Neuronal stem cell (in vitro differentiated cells): ENCODE results near the gene ARMC5.
A peak's percentile ranks its signal among the peaks of the same experiment; 100 is the strongest.

Source experiments
- DNase-seq: peaks from one replicate; pipeline ENCODE4 v3.0.0-alpha.2; 2013; ENCODE audit warnings: low spot score
- H2AFZ ChIP-seq: one replicate; pipeline ENCODE4 v1.6.1; 2013; ENCODE audit warnings: mild to moderate bottlenecking, low read length, inconsistent platforms
- H2AK5ac ChIP-seq: 2 replicates; pipeline ENCODE4 v1.6.1; 2013; ENCODE audit warnings: low read depth, mild to moderate bottlenecking, inconsistent platforms, low read length, moderate library complexity, mixed read lengths
- H2BK120ac ChIP-seq: 2 replicates; pipeline ENCODE4 v1.6.1; 2013; ENCODE audit warnings: low read depth, mild to moderate bottlenecking, inconsistent platforms, low read length, moderate library complexity, mixed read lengths
- H2BK12ac ChIP-seq: one replicate; pipeline ENCODE4 v1.6.1; 2013; ENCODE audit warnings: low read length, inconsistent platforms
- H2BK15ac ChIP-seq: 2 replicates; pipeline ENCODE4 v1.6.1; 2013; ENCODE audit warnings: mild to moderate bottlenecking, low read length, inconsistent platforms, mixed read lengths
- H2BK5ac ChIP-seq: one replicate; pipeline ENCODE4 v1.6.1; 2013; ENCODE audit warnings: inconsistent platforms, mild to moderate bottlenecking, low read length, moderate library complexity
- H3K14ac ChIP-seq: one replicate; pipeline ENCODE4 v1.6.1; 2013; ENCODE audit warnings: low read length, inconsistent platforms
- H3K18ac ChIP-seq: 2 replicates; pipeline ENCODE4 v1.6.1; 2013; ENCODE audit warnings: low read length, inconsistent platforms
- H3K23ac ChIP-seq: 2 replicates; pipeline ENCODE4 v1.6.1; 2013; ENCODE audit warnings: low read depth, mild to moderate bottlenecking, mixed read lengths, low read length, inconsistent platforms; ENCODE audit not compliant: poor library complexity
- H3K27ac ChIP-seq: replicated peaks from 3 replicates; pipeline ENCODE4 v1.5.1; 2013; ENCODE audit warnings: low read length, inconsistent platforms
- H3K27me3 ChIP-seq, 3 experiments: 2 replicates each; pipeline ENCODE4 v1.6.1; 2013; ENCODE audit warnings: low read length in 3 of 3, mild to moderate bottlenecking in 2 of 3, inconsistent platforms in 1 of 3, low read depth in 1 of 3, mixed read lengths in 1 of 3, moderate library complexity in 1 of 3; ENCODE audit not compliant: control insufficient read depth in 3 of 3, insufficient read depth in 3 of 3
- H3K36me3 ChIP-seq, 2 donors: replicated peaks in 1 of 2; 2 replicates each; pipeline ENCODE4 v1.6.1; 2013; ENCODE audit warnings: low read length in 2 of 2; ENCODE audit not compliant: control insufficient read depth in 2 of 2, insufficient read depth in 2 of 2
- H3K4ac ChIP-seq: 2 replicates; pipeline ENCODE4 v1.6.1; 2013; ENCODE audit warnings: inconsistent platforms, mild to moderate bottlenecking, low read length, moderate library complexity
- H3K4me1 ChIP-seq, 2 donors: 1 replicate in 1 of 2; 2 replicates in 1 of 2; pipeline ENCODE4 v1.6.1; 2013; ENCODE audit warnings: low read length in 2 of 2, low read depth in 1 of 2; ENCODE audit not compliant: control insufficient read depth in 2 of 2, insufficient read depth in 1 of 2
- H3K4me2 ChIP-seq: one replicate; pipeline ENCODE4 v1.6.1; 2013; ENCODE audit warnings: mild to moderate bottlenecking, low read length, inconsistent platforms; ENCODE audit not compliant: insufficient read depth, poor library complexity, severe bottlenecking
- H3K4me3 ChIP-seq, 2 donors: 2 replicates each; pipeline ENCODE4 v1.5.1; 2013; ENCODE audit warnings: low read length in 2 of 2, mild to moderate bottlenecking in 2 of 2, inconsistent platforms in 1 of 2, moderate library complexity in 1 of 2
- H3K79me1 ChIP-seq: one replicate; pipeline ENCODE4 v1.6.1; 2013; ENCODE audit warnings: low read depth, mild to moderate bottlenecking, inconsistent platforms, low read length, moderate library complexity
- H3K9ac ChIP-seq: one replicate; pipeline ENCODE4 v1.6.1; 2013; ENCODE audit warnings: mild to moderate bottlenecking, low read depth, low read length, inconsistent platforms; ENCODE audit not compliant: poor library complexity
- H3K9me3 ChIP-seq, 2 donors: replicated peaks in 1 of 2; 2 replicates each; pipeline versions ENCODE3 to v1.6.1; 2013; ENCODE audit warnings: low read length in 2 of 2, mild to moderate bottlenecking in 2 of 2, inconsistent platforms in 1 of 2, low read depth in 1 of 2, mixed read lengths in 1 of 2, moderate library complexity in 1 of 2; ENCODE audit not compliant: control insufficient read depth in 2 of 2, insufficient read depth in 1 of 2
- H4K8ac ChIP-seq: one replicate; pipeline ENCODE4 v1.6.1; 2013; ENCODE audit warnings: low read depth, mild to moderate bottlenecking, inconsistent platforms, low read length, moderate library complexity
- H4K91ac ChIP-seq: one replicate; pipeline ENCODE4 v1.6.1; 2013; ENCODE audit warnings: low read length, low read depth, mild to moderate bottlenecking, inconsistent platforms; ENCODE audit not compliant: poor library complexity
- WGBS, 2 donors: extraction: QIAGEN DNeasy Blood & Tissue Kit; methylation state at CpG; one replicate each; pipeline ENCODE4 v1.1.7; 2013; ENCODE audit warnings: missing lambda C conversion rate in 2 of 2, mixed read lengths in 1 of 2; ENCODE audit not compliant: insufficient read length in 2 of 2, insufficient replicate concordance in 1 of 2; ENCODE audit errors: extremely low coverage in 2 of 2; 5-methylcytosine and 5-hydroxymethylcytosine counted together

ARMC5 gene

DNA sequence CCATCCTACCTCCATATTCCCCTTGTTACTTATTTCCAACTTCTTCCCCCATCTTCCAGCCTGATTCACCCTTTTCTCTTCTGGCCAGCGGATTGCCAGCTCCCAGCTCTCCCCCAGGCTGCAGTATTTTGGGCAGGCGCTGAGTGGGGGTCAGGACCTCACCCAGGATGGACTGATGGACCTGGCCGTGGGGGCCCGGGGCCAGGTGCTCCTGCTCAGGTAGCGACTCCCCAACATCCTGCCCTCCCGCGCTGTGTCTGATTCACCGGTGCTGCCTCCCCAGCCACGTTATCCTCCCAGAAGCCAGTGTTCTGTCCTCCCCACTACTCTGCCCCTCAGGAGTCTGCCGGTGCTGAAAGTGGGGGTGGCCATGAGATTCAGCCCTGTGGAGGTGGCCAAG is 46.6 kb upstream of the ARMC5 start:
- Histone ChIP-seq H3K18ac (peak overlapping the region; percentile 38), H2AK5ac (peak overlapping the region; percentile 88), H2BK12ac (no peak overlapping the region), H2AFZ (no peak overlapping the region), H3K4me3 (no peak overlapping the region), H3K27me3 (peaks cover 0 to 17% (median 0%) of the 10 kb centered on the region in 3 experiments), H3K9ac (no peak overlapping the region), H3K4me1 (peaks cover 1 to 4% of the 10 kb centered on the region in 2 donors), H3K14ac (no peak overlapping the region), H4K91ac (no peak overlapping the region), H2BK120ac (no peak overlapping the region), H3K9me3 (no peaks in the 10 kb centered on the region), H3K79me1 (peaks cover 1% of the 10 kb centered on the region), H2BK5ac (no peak overlapping the region), H3K36me3 (no peaks in the 10 kb centered on the region), H3K27ac (no peak overlapping the region), H3K4ac (no peak overlapping the region), H4K8ac (no peak overlapping the region), H3K23ac (no peak overlapping the region), H2BK15ac (no peak overlapping the region), H3K4me2 (no peak overlapping the region)
- WGBS, 2 donors, result no CpG with 5 or more reads among the region's 10 CpGs
- DNase-seq, result no peak

DNA sequence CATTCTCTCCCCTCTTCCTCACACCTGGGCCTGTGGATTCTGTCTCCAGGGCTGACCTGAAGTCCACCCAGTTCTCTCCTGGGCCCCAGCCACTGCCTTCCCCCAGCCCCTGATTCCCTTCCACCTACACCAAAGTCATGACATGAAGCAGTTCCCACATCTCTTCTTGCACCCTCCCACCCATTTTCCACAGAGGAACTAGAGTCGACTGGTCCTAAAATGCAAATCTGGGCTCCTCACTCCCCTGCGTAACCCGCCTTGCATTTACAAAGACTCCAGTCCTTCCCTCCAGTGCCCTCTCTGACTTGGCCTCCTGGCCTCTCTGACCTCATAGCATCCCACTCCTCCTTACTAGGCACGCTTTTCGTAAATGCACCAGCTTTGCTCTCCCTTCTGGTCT is 45.9 kb upstream of the ARMC5 start:
- no peak for DNase-seq
- Histone ChIP-seq H3K14ac (no peak overlapping the region), H4K8ac (no peak overlapping the region), H3K23ac (no peak overlapping the region), H2BK120ac (no peak overlapping the region), H3K36me3 (no peaks in the 10 kb centered on the region), H3K18ac (peak overlapping the region; percentile 52), H2AFZ (no peak overlapping the region), H2BK15ac (no peak overlapping the region), H3K9ac (no peak overlapping the region), H3K9me3 (no peaks in the 10 kb centered on the region), H3K4ac (peak overlapping the region; percentile 26), H3K27me3 (peaks cover 0 to 17% (median 0%) of the 10 kb centered on the region in 3 experiments), H3K4me3 (peak overlapping the region in 1 of 2 donors; percentile 23), H2AK5ac (no peak overlapping the region), H3K27ac (no peak overlapping the region), H3K79me1 (peaks cover 1% of the 10 kb centered on the region), H2BK5ac (no peak overlapping the region), H2BK12ac (no peak overlapping the region), H4K91ac (no peak overlapping the region), H3K4me2 (no peak overlapping the region), H3K4me1 (peaks cover 1 to 4% of the 10 kb centered on the region in 2 donors)
- WGBS, 2 donors, result no CpG with 5 or more reads among the region's 5 CpGs

DNA sequence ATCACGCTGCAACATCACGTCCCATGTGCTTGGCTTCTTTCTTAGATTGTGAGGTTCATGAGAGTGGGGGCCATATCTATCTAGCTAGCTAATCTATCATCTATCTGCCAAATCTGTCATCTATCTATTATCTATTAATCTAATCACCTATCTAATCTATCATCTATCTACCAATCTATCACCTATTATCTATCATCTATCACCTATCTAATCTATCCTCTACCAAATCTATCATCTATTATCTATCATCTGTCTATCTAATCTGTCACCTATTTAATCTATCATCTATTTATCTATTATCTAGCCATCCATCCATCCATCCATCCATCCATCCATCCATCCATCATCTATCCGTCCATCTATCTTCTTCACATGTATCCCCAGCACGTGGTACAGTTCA is 45.4 kb upstream of the ARMC5 start:
- H2BK5ac ChIP-seq, result no peak overlapping the region
- no peak overlapping the region for H3K14ac ChIP-seq
- no peak overlapping the region for H2BK12ac ChIP-seq
- no peaks in the 10 kb centered on the region for H3K36me3 ChIP-seq
- H2AFZ ChIP-seq, result no peak overlapping the region
- H2AK5ac ChIP-seq, result no peak overlapping the region
- H2BK120ac ChIP-seq, result no peak overlapping the region
- no peak overlapping the region for H3K18ac ChIP-seq
- H3K9me3 ChIP-seq, result no peaks in the 10 kb centered on the region
- DNase-seq, result no peak
- no peak overlapping the region for H4K8ac ChIP-seq
- no peak overlapping the region for H4K91ac ChIP-seq
- no peak overlapping the region for H2BK15ac ChIP-seq
- no peak overlapping the region for H3K9ac ChIP-seq
- peaks cover 1 to 4% of the 10 kb centered on the region in 2 donors for H3K4me1 ChIP-seq
- no peak overlapping the region for H3K4me2 ChIP-seq
- H3K23ac ChIP-seq, result no peak overlapping the region
- peaks cover 0 to 17% (median 0%) of the 10 kb centered on the region in 3 experiments for H3K27me3 ChIP-seq
- no CpG with 5 or more reads among the region's 4 CpGs for WGBS, 2 donors
- H3K4ac ChIP-seq, result no peak overlapping the region
- H3K79me1 ChIP-seq, result peaks cover 1% of the 10 kb centered on the region
- no peak overlapping the region for H3K27ac ChIP-seq
- H3K4me3 ChIP-seq, result peak overlapping the region in 1 of 2 donors; percentile 23

GRCh38 chr16:31414706-31415105 is 44.6 kb upstream of the ARMC5 start:
- no peak overlapping the region for H3K4me3 ChIP-seq
- H3K14ac ChIP-seq, result no peak overlapping the region
- no peak overlapping the region for H2AFZ ChIP-seq
- H2BK12ac ChIP-seq, result no peak overlapping the region
- H3K18ac ChIP-seq, result no peak overlapping the region
- no peak overlapping the region for H3K23ac ChIP-seq
- no peak overlapping the region for H3K4me2 ChIP-seq
- no CpG with 5 or more reads among the region's 4 CpGs for WGBS, 2 donors
- H3K27ac ChIP-seq, result no peak overlapping the region
- DNase-seq, result no peak
- peaks cover 1% of the 10 kb centered on the region for H3K79me1 ChIP-seq
- H2AK5ac ChIP-seq, result no peak overlapping the region
- H4K8ac ChIP-seq, result no peak overlapping the region
- peaks cover 1 to 4% of the 10 kb centered on the region in 2 donors for H3K4me1 ChIP-seq
- H2BK120ac ChIP-seq, result no peak overlapping the region
- no peak overlapping the region for H2BK5ac ChIP-seq
- H3K36me3 ChIP-seq, result no peaks in the 10 kb centered on the region
- no peak overlapping the region for H2BK15ac ChIP-seq
- H4K91ac ChIP-seq, result no peak overlapping the region
- H3K27me3 ChIP-seq, result peaks cover 0 to 17% (median 0%) of the 10 kb centered on the region in 3 experiments
- no peak overlapping the region for H3K9ac ChIP-seq
- no peak overlapping the region for H3K4ac ChIP-seq
- no peaks in the 10 kb centered on the region for H3K9me3 ChIP-seq
